ENCODE measurements around the gene SFMBT2.

Gene SFMBT2

GRCh38 chr10:7173948-7174347 is 236.9 kb downstream of the SFMBT2 start:
- TF ChIP-seq EP300 (IDR thresholded peaks at IDR 0.05; ENCODE audit: borderline replicate concordance), result no peak
- TF ChIP-seq NFIC (IDR thresholded peaks at IDR 0.05), result no peak
- TF ChIP-seq TAF1 (IDR thresholded peaks at IDR 0.05; ENCODE audit: low read depth), result no peak
- TF ChIP-seq CEBPB (IDR thresholded peaks at IDR 0.05), result no peak
- TF ChIP-seq, protein P1, sequence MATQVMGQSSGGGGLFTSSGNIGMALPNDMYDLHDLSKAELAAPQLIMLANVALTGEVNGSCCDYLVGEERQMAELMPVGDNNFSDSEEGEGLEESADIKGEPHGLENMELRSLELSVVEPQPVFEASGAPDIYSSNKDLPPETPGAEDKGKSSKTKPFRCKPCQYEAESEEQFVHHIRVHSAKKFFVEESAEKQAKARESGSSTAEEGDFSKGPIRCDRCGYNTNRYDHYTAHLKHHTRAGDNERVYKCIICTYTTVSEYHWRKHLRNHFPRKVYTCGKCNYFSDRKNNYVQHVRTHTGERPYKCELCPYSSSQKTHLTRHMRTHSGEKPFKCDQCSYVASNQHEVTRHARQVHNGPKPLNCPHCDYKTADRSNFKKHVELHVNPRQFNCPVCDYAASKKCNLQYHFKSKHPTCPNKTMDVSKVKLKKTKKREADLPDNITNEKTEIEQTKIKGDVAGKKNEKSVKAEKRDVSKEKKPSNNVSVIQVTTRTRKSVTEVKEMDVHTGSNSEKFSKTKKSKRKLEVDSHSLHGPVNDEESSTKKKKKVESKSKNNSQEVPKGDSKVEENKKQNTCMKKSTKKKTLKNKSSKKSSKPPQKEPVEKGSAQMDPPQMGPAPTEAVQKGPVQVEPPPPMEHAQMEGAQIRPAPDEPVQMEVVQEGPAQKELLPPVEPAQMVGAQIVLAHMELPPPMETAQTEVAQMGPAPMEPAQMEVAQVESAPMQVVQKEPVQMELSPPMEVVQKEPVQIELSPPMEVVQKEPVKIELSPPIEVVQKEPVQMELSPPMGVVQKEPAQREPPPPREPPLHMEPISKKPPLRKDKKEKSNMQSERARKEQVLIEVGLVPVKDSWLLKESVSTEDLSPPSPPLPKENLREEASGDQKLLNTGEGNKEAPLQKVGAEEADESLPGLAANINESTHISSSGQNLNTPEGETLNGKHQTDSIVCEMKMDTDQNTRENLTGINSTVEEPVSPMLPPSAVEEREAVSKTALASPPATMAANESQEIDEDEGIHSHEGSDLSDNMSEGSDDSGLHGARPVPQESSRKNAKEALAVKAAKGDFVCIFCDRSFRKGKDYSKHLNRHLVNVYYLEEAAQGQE (IDR thresholded peaks at IDR 0.05; ENCODE audit: low read depth), result no peak
- no peak for TF ChIP-seq USF1 (IDR thresholded peaks at IDR 0.05)
- no peak for TF ChIP-seq EGR1 (IDR thresholded peaks at IDR 0.05)
- TF ChIP-seq YY1 (IDR thresholded peaks at IDR 0.05; ENCODE audit: low read depth), result no peak
- TF ChIP-seq MAX (IDR thresholded peaks at IDR 0.05), result no peak
- no peak for TF ChIP-seq FOXM1 (IDR thresholded peaks at IDR 0.05; ENCODE audit: borderline replicate concordance, low read depth)
- TF ChIP-seq CREB1 (IDR thresholded peaks at IDR 0.05; ENCODE audit: low read depth), result no peak
- TF ChIP-seq TCF12 (IDR thresholded peaks at IDR 0.05; ENCODE audit: low read depth), result no peak
- TF ChIP-seq ZBTB7A (IDR thresholded peaks at IDR 0.05; ENCODE audit: low read depth), result no peak
- no peak for TF ChIP-seq TEAD4 (IDR thresholded peaks at IDR 0.05)
- no peak for TF ChIP-seq RAD21 (IDR thresholded peaks at IDR 0.05; ENCODE audit: low read depth)

GRCh38 chr10:7171825-7172224 is 239.0 kb downstream of the SFMBT2 start:
- no peak for TF ChIP-seq CREB1 (IDR thresholded peaks at IDR 0.05; ENCODE audit: low read depth)
- no peak for TF ChIP-seq USF1 (IDR thresholded peaks at IDR 0.05)
- TF ChIP-seq ZBTB7A (IDR thresholded peaks at IDR 0.05; ENCODE audit: low read depth), result no peak
- no peak for TF ChIP-seq FOXM1 (IDR thresholded peaks at IDR 0.05; ENCODE audit: borderline replicate concordance, low read depth)
- no peak for TF ChIP-seq EP300 (IDR thresholded peaks at IDR 0.05; ENCODE audit: borderline replicate concordance)
- TF ChIP-seq TAF1 (IDR thresholded peaks at IDR 0.05; ENCODE audit: low read depth), result no peak
- no peak for TF ChIP-seq TEAD4 (IDR thresholded peaks at IDR 0.05)
- TF ChIP-seq NFIC (IDR thresholded peaks at IDR 0.05), result no peak
- TF ChIP-seq MAX (IDR thresholded peaks at IDR 0.05), result no peak
- no peak for TF ChIP-seq CEBPB (IDR thresholded peaks at IDR 0.05)
- TF ChIP-seq EGR1 (IDR thresholded peaks at IDR 0.05), result no peak
- no peak for TF ChIP-seq TCF12 (IDR thresholded peaks at IDR 0.05; ENCODE audit: low read depth)
- TF ChIP-seq YY1 (IDR thresholded peaks at IDR 0.05; ENCODE audit: low read depth), result no peak
- TF ChIP-seq RAD21 (IDR thresholded peaks at IDR 0.05; ENCODE audit: low read depth), result no peak
- TF ChIP-seq, protein P1 (IDR thresholded peaks at IDR 0.05; ENCODE audit: low read depth), result no peak

DNA sequence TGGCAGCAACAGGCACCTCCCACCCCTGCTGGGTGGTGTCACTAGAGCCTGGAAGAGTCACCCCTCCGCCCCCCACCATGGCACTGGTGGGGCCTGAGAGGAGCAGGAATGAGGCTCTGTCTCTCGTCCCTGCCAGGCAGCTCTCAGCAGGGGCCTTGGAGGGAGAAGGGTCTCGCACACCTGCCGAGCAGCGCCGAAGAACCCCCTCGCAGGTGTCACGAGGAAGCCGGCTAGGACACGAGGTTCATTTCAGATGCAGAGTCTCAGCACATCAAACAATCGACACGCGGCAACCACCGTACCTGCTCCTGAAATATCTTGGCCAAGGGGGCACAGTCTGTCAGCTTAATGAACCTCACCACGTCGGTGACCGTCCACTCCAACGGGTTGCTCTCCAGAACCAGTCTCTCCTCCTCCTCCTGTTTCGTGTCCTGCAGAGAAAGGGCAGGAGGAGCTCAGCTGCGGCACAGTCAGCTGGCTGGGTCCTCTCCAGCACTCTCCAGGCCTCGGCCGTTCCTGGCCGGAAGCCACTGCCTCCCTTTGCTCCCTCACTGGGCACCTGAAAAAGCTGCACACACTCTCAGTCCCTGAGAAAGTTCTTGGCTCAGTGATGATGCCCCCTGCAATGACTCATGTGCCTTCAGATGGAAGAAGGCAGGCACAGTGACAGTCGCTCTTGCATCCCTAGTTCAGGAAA is 240.1 kb downstream of the SFMBT2 start:
- TF ChIP-seq, protein P1 (IDR thresholded peaks at IDR 0.05; ENCODE audit: low read depth), result no peak
- TF ChIP-seq FOXM1 (IDR thresholded peaks at IDR 0.05; ENCODE audit: borderline replicate concordance, low read depth) (no peak), CREB1 (IDR thresholded peaks at IDR 0.05; ENCODE audit: low read depth) (no peak), RAD21 (IDR thresholded peaks at IDR 0.05; ENCODE audit: low read depth) (no peak), ZBTB7A (IDR thresholded peaks at IDR 0.05; ENCODE audit: low read depth) (no peak), EGR1 (IDR thresholded peaks at IDR 0.05) (no peak), EP300 (IDR thresholded peaks at IDR 0.05; ENCODE audit: borderline replicate concordance) (no peak), NFIC (IDR thresholded peaks at IDR 0.05) (no peak), YY1 (IDR thresholded peaks at IDR 0.05; ENCODE audit: low read depth) (no peak), TAF1 (IDR thresholded peaks at IDR 0.05; ENCODE audit: low read depth) (no peak), TEAD4 (IDR thresholded peaks at IDR 0.05) (no peak), TCF12 (IDR thresholded peaks at IDR 0.05; ENCODE audit: low read depth) (no peak), USF1 (IDR thresholded peaks at IDR 0.05) (no peak), CEBPB (IDR thresholded peaks at IDR 0.05) (no peak)

Measured in Ishikawa (cell line).